Amygdala (tissue), 56 donors: Measurements from ENCODE around the gene PICK1.
"Not testable (repeated sequence)": the region's sequence is repeated elsewhere in the genome, so short reads cannot be mapped to it uniquely, and the experiment has no call there.

Experiments
- DNase-seq, 56 donors: peaks; one replicate each; lab custom pipeline; 2025; lab: John Stamatoyannopoulos, UW

Gene PICK1

GRCh38 chr22:38072322-38073149 lies 15.3 kb downstream of the PICK1 start:
- DNase-seq: no peak

GRCh38 chr22:38073150-38074130 lies 16.2 kb downstream of the PICK1 start:
- DNase-seq: no peak

- DNase-seq: peak in 4 of 56 donors; percentile 7 to 53 (median 23)
These were observed 17.2 kb downstream of the PICK1 start for GRCh38 chr22:38074181-38075104.

- no peak for DNase-seq
These were observed 18.1 kb downstream of the PICK1 start for GRCh38 chr22:38075105-38075825.

GRCh38 chr22:38075961-38076360 lies 18.8 kb downstream of the PICK1 start:
- no peak for DNase-seq

GRCh38 chr22:38077096-38077495 lies 19.9 kb downstream of the PICK1 start:
- DNase-seq: no peak

- DNase-seq: no peak
These were observed 20.4 kb downstream of the PICK1 start for GRCh38 chr22:38077595-38077994.

GRCh38 chr22:38078046-38078840 lies 21.0 kb downstream of the PICK1 start:
- no peak for DNase-seq

- DNase-seq: not testable (repeated sequence)
These were observed 22.0 kb downstream of the PICK1 start for GRCh38 chr22:38079208-38079607.

- DNase-seq: no peak
These were observed 22.6 kb downstream of the PICK1 start for GRCh38 chr22:38079804-38080203.

- no peak for DNase-seq
These were observed 23.3 kb downstream of the PICK1 start for GRCh38 chr22:38080474-38080849.

- DNase-seq: peak in 16 of 56 donors; percentile 33 to 63 (median 45)
These were observed 23.8 kb downstream of the PICK1 start for GRCh38 chr22:38080850-38081635.

- no peak for DNase-seq
These were observed 24.4 kb downstream of the PICK1 start for GRCh38 chr22:38081636-38081940.

GRCh38 chr22:38081941-38082828 lies 25.0 kb downstream of the PICK1 start:
- no peak for DNase-seq

GRCh38 chr22:38082986-38083710 lies 25.9 kb downstream of the PICK1 start:
- DNase-seq: no peak

- no peak for DNase-seq
These were observed 26.9 kb downstream of the PICK1 start, which contains the start of gene SLC16A8 for GRCh38 chr22:38083931-38084631. Gene SLC16A8, minus strand, starts transcription at chr22:38084184. Its CDS starts 1,311 bp downstream, at chr22:38082873.
